ENCODE measurements around the gene CNR2. TPM values are rescaled to one million over a fixed set of nuclear protein-coding genes. Genes with fewer than 3 reads are reported as not detected.
"Not testable (repeated sequence)": the region's sequence is repeated elsewhere in the genome, so short reads cannot be mapped to it uniquely, and the experiment has no call there.

Gene CNR2
- total RNA-seq, 1 donor from 2014 or later = not detected

GRCh38 chr1:23848673-23849616 is 64.2 kb downstream of the CNR2 start:
- TF ChIP-seq POLR2AphosphoS5 (IDR thresholded peaks at IDR 0.05; ENCODE audit: insufficient read depth in 1 of 2, low read depth in 1 of 2) (no peak), POLR2A (IDR thresholded peaks at IDR 0.05) (no peak), CTCF (IDR thresholded peaks at IDR 0.05) (no peak)
- H3K9me3 ChIP-seq = no peaks in the 10 kb centered on the region
- H3K27ac ChIP-seq = no peak overlapping the region
- H3K36me3 ChIP-seq = peaks cover 0 to 37% of the 10 kb centered on the region in 2 donors
- H3K27me3 ChIP-seq = no peaks in the 10 kb centered on the region
- H3K4me3 ChIP-seq = no peak overlapping the region
- H3K4me1 ChIP-seq = no peaks in the 10 kb centered on the region
- no peak for DNase-seq (ENCODE audit: extremely low spot score in 2 of 2)
- intact Hi-C loops (cut with DNase I) = no loop called here

- H3K4me1 ChIP-seq; intact Hi-C loops (cut with DNase I); H3K4me3 ChIP-seq; H3K27me3 ChIP-seq; DNase-seq (ENCODE audit: extremely low spot score in 2 of 2); H3K9me3 ChIP-seq; H3K27ac ChIP-seq: not testable (repeated sequence)
- peaks cover 0 to 37% of the 10 kb centered on the region in 2 donors for H3K36me3 ChIP-seq
Observed at GRCh38 chr1:23847482-23848095, 65.6 kb downstream of the CNR2 start.

GRCh38 chr1:23845163-23845562 is 68.0 kb downstream of the CNR2 start:
- Histone ChIP-seq H3K9me3 (no peaks in the 10 kb centered on the region), H3K4me1 (no peaks in the 10 kb centered on the region), H3K4me3 (no peak overlapping the region), H3K36me3 (peaks cover 0 to 37% of the 10 kb centered on the region in 2 donors), H3K27ac (no peak overlapping the region), H3K27me3 (no peaks in the 10 kb centered on the region)
- TF ChIP-seq POLR2A (IDR thresholded peaks at IDR 0.05) (no peak), CTCF (IDR thresholded peaks at IDR 0.05) (no peak), POLR2AphosphoS5 (IDR thresholded peaks at IDR 0.05; ENCODE audit: insufficient read depth in 1 of 2, low read depth in 1 of 2) (no peak)
- intact Hi-C loops (cut with DNase I) = no loop called here
- DNase-seq (ENCODE audit: extremely low spot score in 2 of 2) = no peak

GRCh38 chr1:23843644-23844043 is 69.5 kb downstream of the CNR2 start:
- TF ChIP-seq CTCF (IDR thresholded peaks at IDR 0.05) = no peak
- no peak for TF ChIP-seq POLR2A (IDR thresholded peaks at IDR 0.05)
- no peak for TF ChIP-seq POLR2AphosphoS5 (IDR thresholded peaks at IDR 0.05; ENCODE audit: insufficient read depth in 1 of 2, low read depth in 1 of 2)
- DNase-seq (ENCODE audit: extremely low spot score in 2 of 2) = no peak
- H3K27ac ChIP-seq = no peak overlapping the region
- H3K27me3 ChIP-seq = no peaks in the 10 kb centered on the region
- no peaks in the 10 kb centered on the region for H3K4me1 ChIP-seq
- peaks cover 0 to 34% of the 10 kb centered on the region in 2 donors for H3K36me3 ChIP-seq
- intact Hi-C loops (cut with DNase I) = no loop called here
- no peaks in the 10 kb centered on the region for H3K9me3 ChIP-seq
- no peak overlapping the region for H3K4me3 ChIP-seq

- peaks cover 8% of the 10 kb centered on the region for H3K4me1 ChIP-seq
- peak overlapping the region; percentile 11 for H3K27ac ChIP-seq
- H3K9me3 ChIP-seq = no peaks in the 10 kb centered on the region
- H3K27me3 ChIP-seq = no peaks in the 10 kb centered on the region
- intact Hi-C loops (cut with DNase I) = no loop called here
- no peaks in the 10 kb centered on the region for H3K36me3 ChIP-seq
- DNase-seq (ENCODE audit: extremely low spot score in 2 of 2) = no peak
- no peak for TF ChIP-seq POLR2A (IDR thresholded peaks at IDR 0.05)
- peak in 1 of 2 donors; percentile 37 for TF ChIP-seq POLR2AphosphoS5 (IDR thresholded peaks at IDR 0.05; ENCODE audit: insufficient read depth in 1 of 2, low read depth in 1 of 2)
- H3K4me3 ChIP-seq = peak overlapping the region; percentile 36 to 45
Observed at GRCh38 chr1:23838401-23838866, 74.7 kb downstream of the CNR2 start.

All from vagina (tissue), 2 donors.